HG03469 (cell line): ENCODE results near the gene PDRG1.

ENCODE experiments used
- ATAC-seq: cut with Tn5 transposase; IDR thresholded peaks from one replicate; pipeline ENCODE4 v1.9.1; 2021; ENCODE audit warnings: mild to moderate bottlenecking, moderate library complexity, moderate number of reproducible peaks; ENCODE audit not compliant: unreplicated experiment

The PDRG1 gene

DNA sequence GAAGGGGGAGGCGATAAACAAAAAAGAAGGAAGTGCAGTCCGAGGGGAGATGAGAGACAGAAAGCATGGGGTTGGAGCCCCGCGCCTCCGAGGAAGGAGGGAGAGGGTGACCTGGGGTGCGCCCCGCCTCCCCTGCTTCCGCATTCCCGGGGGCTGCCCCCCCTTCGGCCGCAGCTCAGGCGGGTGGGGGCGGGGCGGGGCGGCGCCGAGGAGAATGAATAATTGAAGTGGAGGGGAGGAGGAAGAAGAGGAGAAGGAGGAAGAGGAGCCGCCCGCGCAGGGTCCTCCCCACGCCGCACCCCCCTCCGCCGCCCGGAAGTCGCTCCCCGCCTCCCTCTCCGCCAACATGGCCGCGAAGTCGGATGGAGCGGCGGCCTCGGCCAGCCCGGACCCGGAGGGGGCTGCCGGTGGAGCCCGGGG lies 16.0 kb upstream of the PDRG1 start, which contains the start of gene XKR7:
XKR7 (plus strand) TSS at position 322 of the 420 bp plus-strand sequence; CDS start at position 347, 25 bp downstream.
- ATAC-seq, result no peak

DNA sequence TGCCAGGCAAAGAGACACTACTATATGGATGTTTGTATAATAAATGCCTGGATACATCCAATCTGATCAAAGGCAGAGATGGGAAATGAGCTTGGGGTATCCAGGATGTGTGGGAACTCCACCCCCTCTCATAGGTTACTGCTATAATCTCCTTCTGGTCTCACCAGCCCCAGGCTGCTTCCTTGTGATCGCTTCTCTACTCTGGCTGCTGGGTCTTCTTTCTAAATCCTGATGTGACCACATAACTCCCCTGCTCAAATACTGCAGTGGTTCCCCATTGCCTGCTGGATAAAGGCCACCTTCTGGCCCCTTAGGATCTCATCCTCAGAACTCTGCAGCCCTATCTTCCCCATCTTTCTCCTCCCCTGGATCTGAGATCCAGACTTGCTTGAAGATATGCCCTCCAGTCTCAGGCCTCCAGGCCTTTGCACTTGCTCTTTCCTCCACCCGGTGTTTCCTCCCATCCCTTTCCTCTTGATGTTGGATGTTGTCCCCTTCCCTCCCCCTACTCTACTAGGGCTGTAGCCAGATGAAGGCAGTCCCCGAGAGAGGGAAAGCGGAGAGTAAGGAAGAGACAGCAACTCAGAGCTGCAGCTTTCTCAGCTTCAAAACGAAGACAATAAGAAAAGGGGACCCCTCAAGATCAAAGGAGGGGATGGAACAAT lies 15.3 kb upstream of the PDRG1 start:
- no peak for ATAC-seq

DNA sequence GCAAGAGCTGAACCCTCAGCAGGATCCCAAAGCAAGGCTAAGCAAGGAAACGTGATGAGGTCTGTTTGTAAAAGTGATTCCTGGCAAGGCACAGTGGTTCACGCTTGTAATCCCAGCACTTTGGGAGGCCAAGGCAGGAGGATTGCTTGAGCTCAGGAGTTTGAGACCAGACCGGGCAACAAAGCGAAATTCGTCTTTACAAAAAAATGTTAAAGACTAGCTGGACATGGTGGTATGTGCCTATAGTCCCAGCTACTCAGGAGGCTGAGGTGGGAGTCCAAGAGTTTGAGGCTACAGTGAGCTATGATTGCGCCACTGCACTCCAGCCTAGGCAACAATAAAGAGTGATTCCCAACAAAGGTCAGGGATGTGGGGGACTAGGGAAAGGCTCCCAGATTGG lies 12.0 kb upstream of the PDRG1 start:
- ATAC-seq, result no peak

DNA sequence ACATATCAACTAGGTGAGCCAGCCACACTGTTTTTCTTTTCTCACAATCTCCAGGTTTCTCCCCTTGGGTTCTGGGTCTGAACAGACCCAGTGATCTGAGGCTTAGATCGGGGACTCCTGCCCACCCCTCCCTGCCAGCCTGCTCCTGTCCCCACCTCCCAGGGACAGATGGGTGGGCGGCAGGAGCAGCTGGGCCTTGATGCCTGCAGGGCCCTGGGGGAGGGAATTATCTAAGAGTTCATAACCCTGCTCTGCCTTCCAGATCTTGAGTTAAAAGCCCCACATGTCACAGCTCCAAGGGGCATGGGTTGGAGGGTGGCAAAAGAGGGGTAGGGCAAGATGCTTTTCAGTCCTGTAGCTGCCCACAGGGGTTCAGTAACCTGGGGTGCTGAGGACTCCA lies 10.9 kb upstream of the PDRG1 start:
- no peak for ATAC-seq

DNA sequence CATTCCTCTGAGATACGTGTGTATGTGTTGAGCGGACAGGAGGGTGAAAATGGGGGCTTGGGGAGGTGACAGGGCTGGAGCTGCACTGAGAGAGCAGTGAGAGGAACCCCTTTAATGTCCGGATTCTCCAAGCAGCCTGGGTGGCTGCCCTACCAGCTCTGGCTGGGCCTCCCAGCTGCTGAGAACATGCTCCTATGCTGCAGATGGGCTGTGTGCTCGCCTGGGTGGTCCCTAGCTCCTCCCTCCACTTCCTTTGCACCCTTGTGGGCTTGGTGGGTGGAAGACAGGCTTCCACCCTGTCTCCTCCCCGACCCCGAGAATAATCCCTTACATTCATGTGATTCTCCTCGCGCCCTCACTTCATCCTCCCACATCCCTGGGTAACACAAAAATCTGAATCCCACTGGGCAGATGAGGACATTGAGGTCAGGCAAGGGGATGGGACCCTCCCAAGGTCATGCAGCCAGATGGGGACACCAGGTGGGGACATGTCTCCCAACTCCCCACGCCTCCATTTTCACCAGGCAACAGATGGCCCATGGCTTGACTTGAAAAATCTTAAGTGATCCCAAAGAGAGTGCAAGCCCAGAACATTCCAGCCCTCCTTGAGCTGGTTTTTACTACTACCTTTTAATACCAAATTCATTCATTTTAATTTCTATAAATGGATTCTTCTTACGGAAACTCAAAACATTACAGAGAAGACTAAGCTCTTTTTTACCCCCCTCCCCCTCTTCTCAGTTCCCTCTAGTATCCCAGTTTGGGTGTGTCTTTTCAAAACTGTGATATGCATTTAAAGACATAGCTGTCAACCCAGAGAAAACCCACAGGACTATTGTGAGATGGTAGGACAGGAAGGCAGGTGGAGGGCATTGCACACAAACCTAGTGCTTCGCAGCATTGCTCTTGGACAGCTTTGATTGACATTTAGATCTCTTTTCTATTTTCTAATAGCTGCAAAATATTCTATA lies 5.0 kb upstream of the PDRG1 start:
- no peak for ATAC-seq

DNA sequence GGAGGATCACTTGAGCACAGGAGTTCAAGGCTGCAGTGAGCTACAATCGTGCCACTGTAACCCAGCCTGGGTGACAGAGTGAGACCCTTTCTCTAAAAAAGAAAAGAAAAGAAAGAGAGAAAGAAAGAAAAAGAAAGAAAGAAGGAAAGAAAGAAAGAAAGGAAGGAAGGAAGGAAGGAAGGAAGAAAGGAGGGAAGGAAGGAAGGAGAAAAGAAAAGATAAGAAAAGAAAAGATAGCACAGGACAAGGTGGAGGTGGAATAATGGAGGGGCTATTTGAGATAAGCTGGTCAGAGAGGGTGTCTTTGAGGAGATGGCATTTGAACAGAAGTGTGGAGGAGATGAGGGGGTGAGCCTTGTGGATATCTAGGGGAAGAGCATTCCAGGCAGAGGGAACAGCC lies 2.7 kb upstream of the PDRG1 start:
- no peak for ATAC-seq

DNA sequence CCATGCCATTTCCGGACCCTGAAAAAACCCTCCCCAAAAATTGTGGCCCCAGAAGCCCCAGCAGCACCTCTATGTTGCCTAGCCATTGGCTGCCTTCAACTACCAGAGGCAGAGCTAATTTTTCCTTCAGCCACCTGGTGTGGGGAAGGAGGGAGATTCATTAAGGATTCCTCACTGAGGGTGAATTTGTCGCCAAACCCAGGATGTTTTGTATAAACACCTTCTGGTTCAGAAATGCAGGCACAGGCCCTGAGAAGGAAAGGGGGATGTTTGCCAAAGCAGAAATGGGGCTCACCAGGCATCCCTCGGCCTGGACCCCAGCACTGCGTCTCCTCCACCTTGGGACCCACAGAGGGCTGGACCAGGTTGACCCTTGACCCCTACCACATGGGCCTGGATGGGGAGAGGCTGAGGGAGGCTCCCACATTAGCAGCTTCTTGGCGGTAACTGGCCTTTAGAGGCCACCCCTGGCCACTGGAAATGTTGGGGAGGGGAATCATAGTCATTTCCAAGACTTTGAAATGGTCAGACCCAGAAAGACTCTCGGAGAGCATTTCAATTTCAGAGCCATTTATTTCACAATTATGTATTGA lies 1.8 kb upstream of the PDRG1 start:
- ATAC-seq, result no peak

DNA sequence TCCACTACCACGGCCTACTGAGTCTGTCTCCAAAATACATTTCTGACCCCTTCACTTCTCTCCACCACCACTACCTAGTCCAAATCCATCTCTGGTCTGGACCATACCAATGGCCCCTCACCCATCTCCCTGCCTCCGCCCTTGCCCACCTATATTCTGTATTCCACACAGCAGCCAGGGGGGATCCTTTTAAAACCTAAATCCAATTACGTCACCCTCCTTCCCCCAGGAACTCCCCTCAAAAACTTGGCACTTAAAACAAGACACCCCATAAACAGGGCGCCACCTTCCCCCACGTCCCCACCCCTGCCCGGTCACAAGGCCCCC lies 680 bp downstream of the PDRG1 start:
- no peak for ATAC-seq

DNA sequence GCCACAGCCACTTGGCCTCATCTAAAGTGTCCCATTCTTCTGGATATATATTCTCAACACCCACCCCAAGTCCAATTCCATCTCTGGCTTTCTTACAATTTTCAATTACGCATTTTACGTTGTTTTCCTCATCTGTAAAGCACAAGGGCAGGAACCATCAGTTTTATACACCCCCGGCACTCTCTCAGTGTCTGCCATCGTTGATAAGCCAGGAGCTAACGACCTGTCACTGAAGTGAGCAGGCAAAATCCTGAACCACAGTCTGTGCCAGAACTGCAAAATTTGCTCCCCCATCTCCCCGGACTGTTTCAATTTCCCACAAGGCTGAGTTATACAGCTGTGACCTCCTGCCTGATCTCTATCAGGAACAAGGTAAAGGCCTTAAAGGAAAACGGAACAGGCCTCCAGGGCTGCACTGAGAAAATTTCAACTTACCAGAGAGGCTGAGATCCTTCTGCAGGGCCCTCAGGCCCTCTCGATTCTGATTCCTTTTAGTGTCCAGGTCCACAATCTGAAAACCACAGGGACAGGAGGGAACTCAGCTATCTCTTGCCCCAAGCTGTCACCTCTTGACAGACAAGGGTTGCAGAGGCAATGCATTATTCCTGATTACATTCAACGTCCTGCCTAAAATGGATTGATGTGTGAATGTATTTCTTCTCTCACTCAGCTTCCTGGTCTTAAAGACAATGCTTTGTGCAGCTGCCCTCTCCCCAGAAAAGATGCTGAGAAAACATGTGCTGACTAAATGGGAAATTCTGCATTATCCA lies 1.8 kb downstream of the PDRG1 start:
- no peak for ATAC-seq

DNA sequence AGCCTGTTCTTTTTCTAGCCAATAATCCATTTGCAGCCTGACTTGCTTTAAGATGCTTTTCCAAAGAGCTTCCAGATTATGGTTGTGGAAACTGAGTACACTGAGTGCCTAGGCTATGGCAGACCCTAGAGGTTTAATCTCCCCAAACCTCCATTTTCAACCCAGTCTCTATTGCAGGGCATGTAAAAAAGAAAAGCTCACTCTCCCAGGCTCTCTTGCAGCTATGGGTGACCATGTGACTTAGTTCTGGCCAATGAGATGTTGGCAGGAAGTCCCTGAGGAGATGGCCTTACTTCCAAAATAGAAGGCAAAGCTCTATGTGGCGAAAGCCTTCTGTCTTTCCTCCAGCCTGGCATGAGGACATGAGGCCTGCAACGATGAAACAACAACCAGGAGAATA lies 3.8 kb downstream of the PDRG1 start:
- ATAC-seq, result no peak

DNA sequence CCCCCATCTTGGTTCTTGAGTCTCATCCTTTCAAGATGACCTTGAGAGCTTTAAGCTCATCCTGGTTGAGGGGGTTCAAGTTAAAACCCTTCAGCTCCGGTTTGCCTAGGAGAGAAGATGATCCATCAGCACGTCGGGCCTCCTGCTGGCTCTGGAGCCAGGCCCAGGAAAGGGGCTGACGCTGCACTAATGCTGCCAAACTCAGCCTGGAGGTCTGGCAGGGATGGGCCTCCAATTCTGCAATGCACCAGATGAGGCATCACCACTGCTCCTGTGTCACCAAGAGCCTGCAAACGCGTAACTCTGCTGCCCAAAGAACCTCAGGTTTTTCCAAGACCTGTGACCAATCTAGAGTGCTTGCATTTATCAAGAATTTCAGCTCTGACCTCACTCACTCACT lies 6.1 kb downstream of the PDRG1 start:
- no peak for ATAC-seq

DNA sequence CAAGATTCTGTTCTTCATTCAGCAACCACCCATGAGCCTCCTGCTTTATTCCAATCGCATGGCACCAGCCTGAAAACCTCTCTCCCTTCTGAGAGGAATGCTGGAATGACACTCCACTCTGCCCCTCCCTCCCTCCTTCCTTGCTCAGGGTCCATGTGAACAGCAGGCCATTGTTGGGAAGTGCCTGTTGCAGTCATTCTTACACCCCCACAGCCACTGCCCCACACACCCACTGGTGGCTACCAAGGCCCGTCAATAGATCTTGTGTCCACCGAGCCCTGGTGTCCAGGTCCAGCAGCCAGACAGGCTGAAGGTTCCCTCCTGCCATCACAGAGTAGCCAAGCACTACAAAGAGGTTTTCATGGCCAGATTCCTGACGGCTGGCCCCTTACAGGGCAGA lies 6.5 kb downstream of the PDRG1 start:
- ATAC-seq, result no peak

DNA sequence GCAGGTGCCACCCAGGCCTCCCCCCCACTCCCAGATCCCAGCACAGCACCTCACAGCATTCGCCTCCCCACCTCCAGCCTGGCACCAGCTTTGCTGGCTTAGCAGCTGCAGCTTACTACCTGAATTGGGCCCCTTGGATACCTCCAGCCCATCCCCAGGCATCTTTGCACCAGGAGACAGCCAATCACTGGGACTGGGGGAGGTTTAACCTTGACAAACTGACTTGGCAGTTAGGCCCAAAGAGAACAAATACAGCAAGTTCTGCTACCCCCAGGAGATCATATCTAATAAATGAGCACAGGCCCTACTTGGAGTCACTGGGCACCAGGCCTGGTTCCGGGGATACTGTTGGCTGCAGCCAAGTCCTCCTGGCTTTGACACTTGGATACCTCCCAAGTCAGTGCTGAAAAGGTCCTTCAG lies 8.8 kb downstream of the PDRG1 start:
- no peak for ATAC-seq

DNA sequence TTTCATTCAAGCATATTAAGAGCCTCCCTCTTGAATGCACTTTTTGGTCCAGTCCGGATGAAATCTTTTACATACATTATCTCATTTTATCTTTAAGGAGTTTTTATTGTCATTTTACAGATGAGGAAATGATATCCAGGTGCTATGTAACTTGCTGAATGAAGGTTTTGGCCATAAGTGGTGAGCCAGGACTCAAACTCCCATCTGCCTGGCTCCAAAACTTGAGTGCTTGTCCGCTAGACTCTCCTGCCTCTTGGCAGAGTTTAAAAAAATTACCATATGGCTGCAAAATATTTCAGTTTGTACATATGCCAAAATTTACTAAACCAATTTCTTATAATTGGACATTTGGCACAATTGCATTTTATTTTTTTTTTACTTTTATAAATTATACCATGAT lies 12.2 kb downstream of the PDRG1 start:
- ATAC-seq, result no peak

DNA sequence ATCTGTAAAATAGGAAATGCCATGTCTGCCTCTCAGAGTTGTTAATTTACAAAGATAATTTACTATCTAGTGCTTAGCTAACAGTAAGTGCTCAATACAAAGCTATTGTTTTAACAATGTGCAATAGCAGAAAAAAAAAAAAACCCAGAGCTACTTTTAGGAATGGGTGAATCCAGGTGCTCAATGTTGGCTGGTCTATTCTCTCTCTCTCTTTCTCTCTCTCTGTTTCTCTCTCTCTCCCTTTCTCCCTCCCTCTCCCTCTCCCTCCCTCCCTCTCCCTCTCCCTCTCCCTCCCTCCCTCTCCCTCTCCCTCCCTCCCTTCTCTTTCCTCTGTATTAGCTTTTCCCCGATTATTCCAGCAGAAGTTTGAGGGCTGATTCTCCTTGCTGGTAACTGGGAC lies 14.0 kb downstream of the PDRG1 start:
- no peak for ATAC-seq

DNA sequence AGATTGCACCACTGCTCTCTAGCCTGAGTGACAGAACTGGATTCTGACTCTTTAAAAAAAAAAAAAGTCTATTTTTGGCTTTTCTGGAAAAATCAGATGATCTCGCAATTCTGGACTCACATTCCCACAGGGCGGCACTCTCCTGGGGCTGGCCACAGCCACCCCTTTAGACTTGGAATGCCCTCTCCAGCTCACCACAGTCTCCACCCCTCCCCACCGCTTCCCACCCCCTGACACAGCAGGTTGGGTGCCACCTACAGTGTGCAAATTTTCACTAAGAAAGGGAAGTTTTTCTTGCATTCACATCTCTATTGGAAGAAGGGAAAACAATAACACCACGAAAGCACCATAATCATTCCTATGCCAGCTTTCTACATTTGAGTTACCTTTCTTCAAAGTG lies 15.4 kb downstream of the PDRG1 start:
- no peak for ATAC-seq

DNA sequence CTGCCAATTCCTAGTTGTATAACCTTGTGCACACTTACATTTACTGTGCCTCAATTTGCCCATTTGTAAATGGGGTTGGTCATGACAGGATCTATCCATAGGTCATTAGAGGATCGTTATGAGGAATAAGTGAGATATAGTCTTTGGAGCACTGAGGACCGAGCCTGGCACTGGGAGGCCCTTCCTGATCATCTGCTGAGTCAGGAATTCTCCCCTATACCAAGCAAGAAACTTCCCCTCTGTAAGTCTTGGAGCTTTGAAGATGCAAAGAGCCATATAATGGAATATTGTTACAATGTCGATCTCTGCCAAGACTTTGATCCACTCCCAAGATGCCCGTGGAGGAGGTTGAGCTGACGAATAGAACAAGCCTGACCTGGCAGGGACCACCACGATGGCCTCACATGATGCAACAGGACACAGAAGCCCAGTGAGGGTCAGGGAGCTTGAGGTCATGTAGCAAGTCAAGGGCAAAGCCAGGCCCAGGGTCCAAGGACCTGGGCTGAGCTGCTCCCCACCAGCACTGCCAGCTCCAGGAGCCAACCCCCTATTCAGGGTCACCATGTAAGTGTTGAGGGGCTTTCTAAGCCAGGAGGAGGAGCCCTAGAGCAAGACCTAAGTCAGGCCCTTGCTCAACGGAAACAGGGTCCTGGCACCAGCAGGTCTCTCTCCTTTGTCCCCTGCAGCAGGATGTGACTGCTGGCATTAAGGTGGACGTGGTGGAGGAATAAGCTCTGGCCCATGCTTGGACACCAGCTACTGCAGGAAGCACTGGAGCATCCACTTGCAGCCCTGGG lies 16.7 kb downstream of the PDRG1 start:
- ATAC-seq, result no peak

DNA sequence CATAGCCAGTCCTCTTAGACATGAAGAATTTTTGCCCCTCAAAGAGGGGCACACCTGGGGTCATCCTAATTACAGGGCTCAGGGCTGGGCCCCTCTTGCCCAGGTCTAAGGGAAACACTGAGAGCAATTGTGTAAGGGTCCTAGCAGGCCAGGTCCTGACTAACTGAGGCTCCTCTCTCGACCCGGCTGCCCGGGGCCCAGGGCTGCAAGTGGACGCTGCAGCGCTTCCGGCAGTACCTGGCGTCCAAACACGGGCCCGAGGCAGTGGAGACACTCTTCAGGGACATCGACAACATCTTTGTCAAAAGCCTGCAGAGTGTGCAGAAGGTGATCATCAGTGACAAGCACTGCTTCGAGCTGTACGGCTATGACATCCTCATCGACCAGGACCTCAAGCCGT lies 17.4 kb downstream of the PDRG1 start:
- no peak for ATAC-seq

DNA sequence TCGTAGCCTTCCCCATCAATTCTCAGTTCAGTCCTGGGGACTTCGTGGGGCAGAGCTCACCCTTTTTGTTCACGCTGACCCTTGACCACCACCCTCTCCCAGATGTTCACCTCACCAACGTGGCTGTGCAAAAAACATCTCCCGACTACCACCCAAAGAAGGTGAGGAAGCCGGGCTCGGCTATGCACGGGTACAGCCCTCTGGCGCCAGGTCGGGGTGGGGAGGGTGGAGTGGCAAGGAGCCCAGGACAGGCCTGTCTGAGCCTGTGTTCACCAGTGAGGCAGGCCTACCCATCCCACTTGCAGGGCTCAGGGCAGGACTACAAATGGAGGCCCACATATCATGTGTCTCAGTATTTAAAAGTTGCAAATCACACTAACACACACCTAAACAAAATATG lies 18.1 kb downstream of the PDRG1 start:
- ATAC-seq, result no peak

DNA sequence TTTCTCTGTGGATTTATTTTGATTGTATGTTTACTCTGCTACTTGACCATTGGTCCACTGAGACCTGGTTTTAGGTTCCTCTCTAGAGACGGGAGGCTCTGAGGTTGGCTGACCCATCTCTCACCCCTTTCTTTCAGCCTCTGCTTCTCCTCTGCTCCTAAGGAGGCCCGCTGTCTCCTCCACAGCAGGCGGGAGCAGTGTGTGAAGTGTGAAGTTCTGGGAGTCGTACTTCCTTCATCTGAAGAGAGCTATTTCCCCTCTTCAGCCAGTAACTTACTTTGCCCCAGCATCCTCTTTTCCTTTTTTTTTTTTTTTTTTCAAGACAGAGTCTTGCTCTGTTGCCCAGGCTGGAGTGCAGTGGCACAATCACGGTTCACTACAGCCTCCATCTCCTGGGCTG lies 21.1 kb downstream of the PDRG1 start:
- no peak for ATAC-seq
